ENCODE results near the gene EPB41L3. TPM values are rescaled to one million over a fixed set of nuclear protein-coding genes. Genes with fewer than 3 reads are reported as not detected.
A peak's percentile ranks its signal among the peaks of the same experiment; 100 is the strongest.

The EPB41L3 gene
- total RNA-seq, 1 donor from 2014 or later, result 90.9 TPM

DNA sequence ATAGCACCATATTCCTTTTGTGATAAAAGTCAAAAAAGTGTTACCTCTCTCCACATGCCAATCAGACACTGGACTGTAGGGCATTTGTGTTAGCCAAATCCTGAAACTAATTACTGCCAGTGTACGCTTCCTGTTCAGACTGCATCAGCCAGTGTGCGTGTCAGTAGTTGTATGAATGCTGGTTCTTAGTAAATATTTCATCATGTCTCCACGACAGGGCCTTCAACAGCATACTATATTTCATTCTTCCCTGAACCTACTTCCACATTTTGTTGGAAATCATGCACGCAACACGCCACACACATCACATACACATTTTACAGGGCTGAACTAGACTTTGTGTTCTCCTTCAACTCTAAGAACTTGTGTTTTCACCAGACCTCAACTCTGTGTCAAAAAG lies 77.5 kb downstream of the EPB41L3 start:
- H3K27ac ChIP-seq, result no peak overlapping the region

GRCh38 chr18:5464251-5464650 lies 79.5 kb downstream of the EPB41L3 start:
- TF ChIP-seq, protein P1, sequence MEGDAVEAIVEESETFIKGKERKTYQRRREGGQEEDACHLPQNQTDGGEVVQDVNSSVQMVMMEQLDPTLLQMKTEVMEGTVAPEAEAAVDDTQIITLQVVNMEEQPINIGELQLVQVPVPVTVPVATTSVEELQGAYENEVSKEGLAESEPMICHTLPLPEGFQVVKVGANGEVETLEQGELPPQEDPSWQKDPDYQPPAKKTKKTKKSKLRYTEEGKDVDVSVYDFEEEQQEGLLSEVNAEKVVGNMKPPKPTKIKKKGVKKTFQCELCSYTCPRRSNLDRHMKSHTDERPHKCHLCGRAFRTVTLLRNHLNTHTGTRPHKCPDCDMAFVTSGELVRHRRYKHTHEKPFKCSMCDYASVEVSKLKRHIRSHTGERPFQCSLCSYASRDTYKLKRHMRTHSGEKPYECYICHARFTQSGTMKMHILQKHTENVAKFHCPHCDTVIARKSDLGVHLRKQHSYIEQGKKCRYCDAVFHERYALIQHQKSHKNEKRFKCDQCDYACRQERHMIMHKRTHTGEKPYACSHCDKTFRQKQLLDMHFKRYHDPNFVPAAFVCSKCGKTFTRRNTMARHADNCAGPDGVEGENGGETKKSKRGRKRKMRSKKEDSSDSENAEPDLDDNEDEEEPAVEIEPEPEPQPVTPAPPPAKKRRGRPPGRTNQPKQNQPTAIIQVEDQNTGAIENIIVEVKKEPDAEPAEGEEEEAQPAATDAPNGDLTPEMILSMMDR (IDR thresholded peaks at IDR 0.05), result no peak

More for the DNA sequence above, 77.5 kb downstream of the EPB41L3 start:
- Histone ChIP-seq H3K27me3 (no peaks in the 10 kb centered on the region), H3K4me1 (no peaks in the 10 kb centered on the region), H3K9me3 (no peaks in the 10 kb centered on the region), H3K4me3 (no peak overlapping the region), H3K36me3 (no peaks in the 10 kb centered on the region)
- DNase-seq (ENCODE audit: low spot score in 2 of 2), result no peak
- TF ChIP-seq, protein P1 (IDR thresholded peaks at IDR 0.05), result no peak
- intact Hi-C loops (cut with DNase I), result no loop called here

GRCh38 chr18:5463831-5464230 lies 80.0 kb downstream of the EPB41L3 start:
- Histone ChIP-seq H3K4me1 (no peaks in the 10 kb centered on the region), H3K4me3 (no peak overlapping the region), H3K27me3 (no peaks in the 10 kb centered on the region), H3K36me3 (no peaks in the 10 kb centered on the region), H3K9me3 (no peaks in the 10 kb centered on the region), H3K27ac (no peak overlapping the region)
- TF ChIP-seq, protein P1 (IDR thresholded peaks at IDR 0.05), result no peak
- DNase-seq (ENCODE audit: low spot score in 2 of 2), result no peak
- intact Hi-C loops (cut with DNase I), result no loop called here

More at GRCh38 chr18:5464251-5464650, 79.5 kb downstream of the EPB41L3 start:
- H3K4me3 ChIP-seq, result no peak overlapping the region
- no peaks in the 10 kb centered on the region for H3K4me1 ChIP-seq
- H3K27me3 ChIP-seq, result no peaks in the 10 kb centered on the region
- H3K27ac ChIP-seq, result no peak overlapping the region
- H3K36me3 ChIP-seq, result no peaks in the 10 kb centered on the region
- intact Hi-C loops (cut with DNase I), result no loop called here
- H3K9me3 ChIP-seq, result no peaks in the 10 kb centered on the region
- no peak for DNase-seq (ENCODE audit: low spot score in 2 of 2)

DNA sequence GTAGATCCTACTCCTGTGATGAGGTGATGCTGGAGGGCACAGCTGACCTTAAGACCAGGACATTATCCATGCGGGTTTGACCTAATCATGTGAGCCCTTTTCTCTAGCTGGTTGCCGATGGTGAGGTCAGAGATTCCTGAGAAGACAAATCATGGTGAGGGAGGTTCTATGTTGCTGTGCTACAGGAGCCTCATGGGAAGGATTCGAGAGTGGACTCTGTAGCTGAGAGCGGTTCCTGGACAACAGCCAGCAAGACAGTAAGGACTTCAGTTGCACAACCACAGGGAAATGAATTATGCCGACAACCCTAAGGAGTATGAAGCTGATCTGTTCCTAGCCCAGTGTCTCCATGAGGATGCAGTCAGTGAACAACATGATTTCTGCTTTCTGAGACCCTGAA lies 80.4 kb downstream of the EPB41L3 start:
- TF ChIP-seq, protein P1 (IDR thresholded peaks at IDR 0.05), result no peak
- no peaks in the 10 kb centered on the region for H3K27me3 ChIP-seq
- no peaks in the 10 kb centered on the region for H3K9me3 ChIP-seq
- H3K36me3 ChIP-seq, result no peaks in the 10 kb centered on the region
- peak in 1 of 2 donors; percentile 83 for DNase-seq (ENCODE audit: low spot score in 2 of 2)
- intact Hi-C loops (cut with DNase I), result no loop called here
- no peak overlapping the region for H3K4me3 ChIP-seq
- H3K4me1 ChIP-seq, result no peaks in the 10 kb centered on the region
- H3K27ac ChIP-seq, result peak overlapping the region in 1 of 2 donors; percentile 16

DNA sequence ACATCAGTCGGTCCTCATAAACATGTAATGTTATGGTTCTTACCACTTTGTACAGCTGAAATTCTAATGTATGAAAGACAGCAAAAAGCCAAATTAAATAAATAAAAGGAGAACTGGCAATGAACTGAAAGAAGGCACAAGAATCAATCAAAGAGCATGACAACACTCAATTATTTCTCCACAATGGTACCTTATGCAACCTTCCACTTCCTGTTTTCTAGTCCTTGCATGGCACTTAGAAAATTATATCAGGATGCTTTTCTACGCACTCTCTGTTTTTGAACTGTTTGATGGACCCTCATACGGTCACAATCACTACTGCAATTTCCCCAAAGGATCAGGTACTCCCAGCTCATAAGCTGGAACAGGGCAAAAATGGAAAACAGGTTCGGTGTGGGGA lies 81.6 kb downstream of the EPB41L3 start:
- H3K27ac ChIP-seq, result no peak overlapping the region
- H3K27me3 ChIP-seq, result no peaks in the 10 kb centered on the region
- no peaks in the 10 kb centered on the region for H3K9me3 ChIP-seq
- no peaks in the 10 kb centered on the region for H3K4me1 ChIP-seq
- no peaks in the 10 kb centered on the region for H3K36me3 ChIP-seq
- TF ChIP-seq, protein P1 (IDR thresholded peaks at IDR 0.05), result no peak
- DNase-seq (ENCODE audit: low spot score in 2 of 2), result no peak
- intact Hi-C loops (cut with DNase I), result no loop called here
- no peak overlapping the region for H3K4me3 ChIP-seq

DNA sequence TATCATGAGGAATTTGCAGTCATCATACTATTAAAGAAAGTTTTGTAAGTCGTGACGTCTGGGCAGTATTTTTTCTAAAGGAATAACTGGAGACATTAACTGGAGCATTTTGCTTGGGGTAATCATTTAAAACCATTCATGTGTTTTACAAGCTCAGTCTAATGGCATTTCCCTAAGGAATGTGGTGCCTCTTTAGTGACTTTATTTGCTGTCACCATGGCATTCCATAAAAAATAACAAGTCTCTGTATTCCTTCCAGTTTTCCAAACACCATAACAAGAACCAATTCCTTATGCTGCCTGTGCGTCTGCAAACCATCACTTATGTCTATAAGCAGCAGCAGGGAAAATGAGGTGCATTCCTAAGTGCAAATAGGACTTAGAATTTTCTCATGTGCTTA lies 82.8 kb downstream of the EPB41L3 start:
- Histone ChIP-seq H3K4me3 (no peak overlapping the region), H3K27me3 (no peaks in the 10 kb centered on the region), H3K4me1 (no peaks in the 10 kb centered on the region), H3K27ac (no peak overlapping the region), H3K36me3 (no peaks in the 10 kb centered on the region), H3K9me3 (no peaks in the 10 kb centered on the region)
- intact Hi-C loops (cut with DNase I), result no loop called here
- TF ChIP-seq, protein P1 (IDR thresholded peaks at IDR 0.05), result no peak
- no peak for DNase-seq (ENCODE audit: low spot score in 2 of 2)
